ENCODE measurements around the gene DDX18. TPM values are rescaled to one million over a fixed set of nuclear protein-coding genes. Genes with fewer than 3 reads are reported as not detected.

The DDX18 gene
- polyA plus RNA-seq, 1 donor (not counting 4 experiments of a cell fraction or from before 2014, with no cell fraction given): 73.4 TPM

- Histone ChIP-seq H3K4me2 (ENCODE audit: control insufficient read depth, extremely low read depth, insufficient read depth, low read depth, low read length) (no peak overlapping the region), H3K36me3 (ENCODE audit: control insufficient read depth in 2 of 2, extremely low read depth in 1 of 2, insufficient read depth in 2 of 2, low read length in 2 of 2) (no peaks in the 10 kb centered on the region), H2AFZ (ENCODE audit: control insufficient read depth, low read length) (no peak overlapping the region), H3K27ac (ENCODE audit: control insufficient read depth, insufficient read depth, low read length) (no peak overlapping the region), H3K9ac (ENCODE audit: control insufficient read depth, extremely low read depth, insufficient read depth, low read length) (no peak overlapping the region), H3K4me1 (ENCODE audit: control insufficient read depth, extremely low read depth, insufficient read depth, low read length) (no peaks in the 10 kb centered on the region), H3K27me3 (ENCODE audit: control insufficient read depth, extremely low read depth, insufficient read depth, low read length) (peaks cover 11% of the 10 kb centered on the region), H4K20me1 (ENCODE audit: control insufficient read depth, extremely low read depth, insufficient read depth, low read length) (no peaks in the 10 kb centered on the region), H3K79me2 (ENCODE audit: control insufficient read depth, insufficient read depth, low read length) (no peaks in the 10 kb centered on the region), H3K9me3 (ENCODE audit: control insufficient read depth, low read depth, low read length) (no peaks in the 10 kb centered on the region), H3K4me3 (ENCODE audit: control insufficient read depth in 2 of 3, extremely low read depth in 1 of 3, insufficient read depth in 2 of 3, low read depth in 1 of 3, low read length in 3 of 3) (no peak overlapping the region), H3K9me1 (ENCODE audit: control insufficient read depth, extremely low read depth, insufficient read depth, low read length) (no peaks in the 10 kb centered on the region)
- DNase-seq (ENCODE audit: low read depth, low spot score) (no peak), FAIRE-seq (no peak)
- no peak for TF ChIP-seq EZH2 (IDR thresholded peaks at IDR 0.05; ENCODE audit: low read length)
- no peak for TF ChIP-seq CTCF (optimal IDR thresholded peaks at IDR 0.05 in 1 of 3, IDR thresholded peaks at IDR 0.05 in 1 of 3, conservative IDR thresholded peaks at IDR 0.05 in 1 of 3; ENCODE audit: extremely low read depth in 1 of 3, insufficient read depth in 2 of 3, low read length in 3 of 3)
- dilution Hi-C loops (cut with MboI; ENCODE audit: extremely low pct_ligation_motif_present, low sequenced_read_pairs): no loop called here
These were observed 40.1 kb downstream of the DDX18 start for GRCh38 chr2:117854610-117855009.

- no peaks in the 10 kb centered on the region for H3K9me1 ChIP-seq (ENCODE audit: control insufficient read depth, extremely low read depth, insufficient read depth, low read length)
- no peak overlapping the region for H2AFZ ChIP-seq (ENCODE audit: control insufficient read depth, low read length)
- TF ChIP-seq EZH2 (IDR thresholded peaks at IDR 0.05; ENCODE audit: low read length): no peak
- no peak for TF ChIP-seq CTCF (optimal IDR thresholded peaks at IDR 0.05 in 1 of 3, IDR thresholded peaks at IDR 0.05 in 1 of 3, conservative IDR thresholded peaks at IDR 0.05 in 1 of 3; ENCODE audit: extremely low read depth in 1 of 3, insufficient read depth in 2 of 3, low read length in 3 of 3)
- H3K9ac ChIP-seq (ENCODE audit: control insufficient read depth, extremely low read depth, insufficient read depth, low read length): no peak overlapping the region
- no peak overlapping the region for H3K4me2 ChIP-seq (ENCODE audit: control insufficient read depth, extremely low read depth, insufficient read depth, low read depth, low read length)
- H3K9me3 ChIP-seq (ENCODE audit: control insufficient read depth, low read depth, low read length): no peaks in the 10 kb centered on the region
- H3K27ac ChIP-seq (ENCODE audit: control insufficient read depth, insufficient read depth, low read length): no peak overlapping the region
- no peaks in the 10 kb centered on the region for H3K79me2 ChIP-seq (ENCODE audit: control insufficient read depth, insufficient read depth, low read length)
- no peaks in the 10 kb centered on the region for H4K20me1 ChIP-seq (ENCODE audit: control insufficient read depth, extremely low read depth, insufficient read depth, low read length)
- dilution Hi-C loops (cut with MboI; ENCODE audit: extremely low pct_ligation_motif_present, low sequenced_read_pairs): no loop called here
- peaks cover 8% of the 10 kb centered on the region for H3K27me3 ChIP-seq (ENCODE audit: control insufficient read depth, extremely low read depth, insufficient read depth, low read length)
- no peaks in the 10 kb centered on the region for H3K4me1 ChIP-seq (ENCODE audit: control insufficient read depth, extremely low read depth, insufficient read depth, low read length)
- FAIRE-seq (no peak), DNase-seq (ENCODE audit: low read depth, low spot score) (no peak)
- no peaks in the 10 kb centered on the region for H3K36me3 ChIP-seq (ENCODE audit: control insufficient read depth in 2 of 2, extremely low read depth in 1 of 2, insufficient read depth in 2 of 2, low read length in 2 of 2)
- H3K4me3 ChIP-seq (ENCODE audit: control insufficient read depth in 2 of 3, extremely low read depth in 1 of 3, insufficient read depth in 2 of 3, low read depth in 1 of 3, low read length in 3 of 3): no peak overlapping the region
These were observed 41.4 kb downstream of the DDX18 start for GRCh38 chr2:117855886-117856285.

Measured in keratinocyte (primary cell).